Natural killer cell (primary cell): ENCODE data around the gene CAPG. TPM values are rescaled to one million over a fixed set of nuclear protein-coding genes. Genes with fewer than 3 reads are reported as not detected.

Experiments used
- ATAC-seq, 3 donors: fragments of 150-1000 bp in 2 of 3; fragments of 200-7000 bp in 1 of 3; cut with Tn5 transposase; 1 replicate in 1 of 3; 2 replicates in 2 of 3; pipeline ENCODE4 v1.10.0; 2021; ENCODE audit warnings: mild to moderate bottlenecking in 2 of 3, moderate library complexity in 2 of 3
- DNase-seq, 2 donors: peaks; one replicate each; pipeline versions ENCODE4 v3.0.0 to v3.0.0-alpha.2; 2013 to 2021; ENCODE audit warnings: mixed read lengths in 1 of 2
- H3K27ac ChIP-seq: one replicate; pipeline ENCODE4 v1.5.1; 2013; ENCODE audit warnings: mild to moderate bottlenecking, low read length
- H3K27me3 ChIP-seq: one replicate; pipeline ENCODE4 v1.6.1; 2013; ENCODE audit warnings: low read length; ENCODE audit not compliant: control insufficient read depth, insufficient read depth
- H3K36me3 ChIP-seq: one replicate; pipeline ENCODE4 v1.6.1; 2013; ENCODE audit warnings: low read length; ENCODE audit not compliant: control insufficient read depth, insufficient read depth
- H3K4me1 ChIP-seq: one replicate; pipeline ENCODE4 v1.6.1; 2013; ENCODE audit warnings: low read length; ENCODE audit not compliant: control insufficient read depth, insufficient read depth
- H3K4me3 ChIP-seq: one replicate; pipeline ENCODE4 v1.5.1; 2013; ENCODE audit warnings: low read length
- H3K9me3 ChIP-seq: one replicate; pipeline ENCODE4 v1.6.1; 2013; ENCODE audit warnings: low read length; ENCODE audit not compliant: control insufficient read depth, insufficient read depth
- H3K27ac Mint-ChIP-seq, 2 donors: one replicate each; pipeline ENCODE4 v1.8.0; 2022; ENCODE audit warnings: mild to moderate bottlenecking in 2 of 2, mixed read lengths in 2 of 2, moderate library complexity in 1 of 2
- H3K27me3 Mint-ChIP-seq, 2 donors: one replicate each; pipeline ENCODE4 v1.8.0; 2022; ENCODE audit warnings: low read depth in 2 of 2, mixed read lengths in 2 of 2
- H3K36me3 Mint-ChIP-seq: one replicate; pipeline ENCODE4 v1.8.0; 2022; ENCODE audit warnings: mixed read lengths
- H3K4me1 Mint-ChIP-seq, 2 donors: one replicate each; pipeline ENCODE4 v1.8.0; 2022; ENCODE audit warnings: mixed read lengths in 2 of 2
- H3K4me3 Mint-ChIP-seq: one replicate; pipeline ENCODE4 v1.8.0; 2022; ENCODE audit warnings: mild to moderate bottlenecking, moderate library complexity, mixed read lengths
- H3K9me3 Mint-ChIP-seq, 2 donors: one replicate each; pipeline ENCODE4 v1.8.0; 2022; ENCODE audit warnings: mixed read lengths in 2 of 2
- CTCF ChIP-seq: fragments of 200-600 bp; IDR thresholded peaks from one replicate; pipeline ENCODE4 v1.8.0; 2022; ENCODE audit warnings: antibody characterized with exemption
- WGBS: methylation state at CpG from one replicate; pipeline ENCODE4 v1.1.7; 2013; ENCODE audit warnings: missing lambda C conversion rate; ENCODE audit not compliant: insufficient coverage; 5-methylcytosine and 5-hydroxymethylcytosine counted together
- intact Hi-C: fragments of 100-400 bp; cut with micrococcal nuclease; formaldehyde crosslinking; loops from one replicate; pipeline ENCODE4 v1.14.2; 2022
- total RNA-seq, 4 donors: library from RNA; stranded (reverse); fragments of 120-200 nt in 1 of 4; gene quantifications; one replicate each; pipeline versions ENCODE4 v1.2.3 to v1.2.4, GENCODE V29; 2013 to 2022

Gene CAPG
- total RNA-seq, 3 donors from 2014 or later (not counting 1 experiment from before 2014, with no cell fraction given), result 10.6 to 50.3 (median 19.3) TPM

- 84% methylated on average over 13 of the region's 16 CpGs for WGBS
- Histone ChIP-seq H3K4me1 (peaks cover 3% of the 10 kb centered on the region), H3K9me3 (no peaks in the 10 kb centered on the region), H3K27me3 (no peaks in the 10 kb centered on the region), H3K27ac (no peak overlapping the region), H3K36me3 (no peaks in the 10 kb centered on the region), H3K4me3 (no peak overlapping the region)
- Mint-ChIP-seq H3K36me3 (no peaks in the 10 kb centered on the region), H3K4me1 (peaks cover 0 to 6% of the 10 kb centered on the region in 2 donors), H3K4me3 (no peak overlapping the region), H3K9me3 (no peaks in the 10 kb centered on the region), H3K27ac (no peak overlapping the region), H3K27me3 (no peaks in the 10 kb centered on the region)
- intact Hi-C loops, result no loop called here
- ATAC-seq (no peak), DNase-seq (no peak)
- TF ChIP-seq CTCF, result no peak
Measured at GRCh38 chr2:85430752-85431569, 20.8 kb upstream of the CAPG start.

- no peak overlapping the region for H3K27ac ChIP-seq
- Mint-ChIP-seq H3K27ac (no peak overlapping the region), H3K4me3 (no peak overlapping the region), H3K4me1 (peaks cover 0 to 5% of the 10 kb centered on the region in 2 donors), H3K36me3 (no peaks in the 10 kb centered on the region), H3K27me3 (no peaks in the 10 kb centered on the region), H3K9me3 (no peaks in the 10 kb centered on the region)
- intact Hi-C loops, result no loop called here
- H3K9me3 ChIP-seq, result no peaks in the 10 kb centered on the region
- no peaks in the 10 kb centered on the region for H3K27me3 ChIP-seq
- no peaks in the 10 kb centered on the region for H3K36me3 ChIP-seq
- 80% methylated on average over 1 of the region's 2 CpGs for WGBS
- no peak for TF ChIP-seq CTCF
- DNase-seq (no peak), ATAC-seq (no peak)
- peaks cover 3% of the 10 kb centered on the region for H3K4me1 ChIP-seq
- no peak overlapping the region for H3K4me3 ChIP-seq
Measured at GRCh38 chr2:85429924-85430289, 19.7 kb upstream of the CAPG start.

GRCh38 chr2:85429213-85429923, 19.2 kb upstream of the CAPG start:
- no peak for DNase-seq
- H3K27ac Mint-ChIP-seq, result no peak overlapping the region
- intact Hi-C loops, result no loop called here
- no peak for TF ChIP-seq CTCF
- Histone ChIP-seq H3K9me3 (no peaks in the 10 kb centered on the region), H3K4me1 (peaks cover 3% of the 10 kb centered on the region), H3K27ac (no peak overlapping the region), H3K27me3 (no peaks in the 10 kb centered on the region), H3K4me3 (no peak overlapping the region), H3K36me3 (no peaks in the 10 kb centered on the region)
- no peak overlapping the region for H3K4me3 Mint-ChIP-seq
- no peaks in the 10 kb centered on the region for H3K27me3 Mint-ChIP-seq
- 73% methylated on average over 12 of the region's 12 CpGs for WGBS
- H3K4me1 Mint-ChIP-seq, result peaks cover 0 to 5% of the 10 kb centered on the region in 2 donors
- ATAC-seq, result no peak
- no peaks in the 10 kb centered on the region for H3K36me3 Mint-ChIP-seq
- H3K9me3 Mint-ChIP-seq, result no peaks in the 10 kb centered on the region
